Endodermal cell (in vitro differentiated cells): ENCODE results near the gene ATP6V1D. TPM values are rescaled to one million over a fixed set of nuclear protein-coding genes. Genes with fewer than 3 reads are reported as not detected.
"Not testable (repeated sequence)": the region's sequence is repeated elsewhere in the genome, so short reads cannot be mapped to it uniquely, and the experiment has no call there.

Source experiments
- DNase-seq: peaks from one replicate; pipeline ENCODE4 v3.0.0-alpha.2; 2017
- H3K27ac ChIP-seq: 2 replicates; pipeline ENCODE4 v1.5.1; 2013; ENCODE audit warnings: mild to moderate bottlenecking, low read depth, low read length, moderate library complexity
- H3K27me3 ChIP-seq: 2 replicates; pipeline ENCODE4 v1.6.1; 2013; ENCODE audit warnings: mild to moderate bottlenecking, low read length, moderate library complexity; ENCODE audit not compliant: insufficient read depth, control insufficient read depth, poor library complexity, severe bottlenecking
- H3K36me3 ChIP-seq: 2 replicates; pipeline ENCODE4 v1.7.0; 2013; ENCODE audit warnings: mild to moderate bottlenecking, low read length, moderate library complexity; ENCODE audit not compliant: control insufficient read depth, insufficient read depth
- H3K4me1 ChIP-seq: one replicate; pipeline ENCODE4 v1.7.0; 2013; ENCODE audit warnings: low read length; ENCODE audit not compliant: control insufficient read depth, insufficient read depth
- H3K4me3 ChIP-seq: 2 replicates; pipeline ENCODE4 v1.5.1; 2013; ENCODE audit warnings: mild to moderate bottlenecking, low read length, moderate library complexity
- H3K9ac ChIP-seq: 2 replicates; pipeline ENCODE4 v1.6.1; 2013; ENCODE audit warnings: mild to moderate bottlenecking, low read length, moderate library complexity; ENCODE audit not compliant: poor library complexity, severe bottlenecking; ENCODE audit errors: extremely low read depth
- H3K9me3 ChIP-seq: 2 replicates; pipeline ENCODE4 v1.6.1; 2013; ENCODE audit warnings: mild to moderate bottlenecking, low read length, moderate library complexity; ENCODE audit not compliant: control insufficient read depth
- H3K27ac Mint-ChIP-seq: 2 replicates; pipeline ENCODE4 v1.8.0; 2020; ENCODE audit warnings: mixed read lengths
- H3K27me3 Mint-ChIP-seq: 2 replicates; pipeline ENCODE4 v1.8.0; 2021; ENCODE audit warnings: mild to moderate bottlenecking, mixed read lengths; ENCODE audit not compliant: insufficient read depth
- H3K36me3 Mint-ChIP-seq: 2 replicates; pipeline ENCODE4 v1.8.0; 2020; ENCODE audit warnings: low read depth, mixed read lengths
- H3K4me1 Mint-ChIP-seq: 2 replicates; pipeline ENCODE4 v1.8.0; 2020; ENCODE audit warnings: mixed read lengths
- H3K4me3 Mint-ChIP-seq: 2 replicates; pipeline ENCODE4 v1.8.0; 2020; ENCODE audit warnings: mild to moderate bottlenecking, moderate library complexity, mixed read lengths
- H3K9me3 Mint-ChIP-seq: 2 replicates; pipeline ENCODE4 v1.8.0; 2020; ENCODE audit warnings: mild to moderate bottlenecking, mixed read lengths
- WGBS, 2 experiments: methylation state at CpG; one replicate each; pipeline versions ENCODE4 v1.1.5 to v1.1.7; 2013; ENCODE audit warnings: missing lambda C conversion rate in 2 of 2, mixed read lengths in 1 of 2; ENCODE audit not compliant: insufficient coverage in 1 of 2, insufficient read length in 1 of 2; 5-methylcytosine and 5-hydroxymethylcytosine counted together
- long read RNA-seq, 4 experiments: library from polyadenylated mRNA in 2 of 4; library from RNA in 1 of 4; library from capped mRNA in 1 of 4; stranded (forward) in 3 of 4; unstranded in 1 of 4; transcript quantifications; one replicate each; pipeline ENCODE4 v2.0.0, GENCODE V29; 2020 to 2021; ENCODE audit warnings: inconsistent platforms in 1 of 4
- polyA plus RNA-seq, 2 experiments: library from polyadenylated mRNA; stranded (reverse); fragments of 50-300 nt; gene quantifications; one replicate each; pipeline ENCODE4 v1.2.3, GENCODE V29; 2013
- total RNA-seq, 2 donors: library from RNA; stranded (reverse); fragmentation: NEBNext Ultra II Directional in 1 of 2; extraction: Animal tissue kit (Norgen Biotek cat#: 25700) in 1 of 2; gene quantifications; 2 replicates in 1 of 2; 3 replicates in 1 of 2; pipeline ENCODE4 v1.2.1, GENCODE V29; 2021
- TF ChIP-seq, protein P1 (sequence below): fragments of 200-600 bp; sonication (generic); conservative IDR thresholded peaks from 2 replicates; pipeline ENCODE4 v1.5.0; 2021; ENCODE audit warnings: antibody characterized with exemption, mild to moderate bottlenecking

The ATP6V1D gene
- 100 to 1,000 TPM in 1 of 2 donors, 10 to 100 TPM in 1; 82.2 to 108 TPM for total RNA-seq
- polyA plus RNA-seq (2013, experiment 1 of 2): 78.9 TPM
- polyA plus RNA-seq (2013, experiment 2 of 2): 75.6 TPM
- long read RNA-seq, experiment 1, transcript ATP6V1D-201 (9 exons, 1,845 nt): major isoform, 31 of 43 reads
- long read RNA-seq, experiment 1, partial matches to known transcripts: 3 of 43 reads
- long read RNA-seq, experiment 1, other reads (novel, unspliced or antisense): 8 of 43 reads
- long read RNA-seq, experiment 2, transcript ATP6V1D-201 (9 exons, 1,845 nt): major isoform, 80 of 102 reads
- long read RNA-seq, experiment 2, partial matches to known transcripts: 9 of 102 reads
- long read RNA-seq, experiment 2, other reads (novel, unspliced or antisense): 12 of 102 reads
- long read RNA-seq, experiment 3, transcript ATP6V1D-201 (9 exons, 1,845 nt): major isoform, 146 of 158 reads
- long read RNA-seq, experiment 3, partial matches to known transcripts: 6 of 158 reads
- long read RNA-seq, experiment 3, other reads (novel, unspliced or antisense): 2 of 158 reads
- long read RNA-seq, experiment 4, transcript ATP6V1D-201 (9 exons, 1,845 nt): major isoform, 321 of 332 reads
- long read RNA-seq, experiment 4, partial matches to known transcripts: 4 of 332 reads
- long read RNA-seq, experiment 4, other reads (novel, unspliced or antisense): 6 of 332 reads

DNA sequence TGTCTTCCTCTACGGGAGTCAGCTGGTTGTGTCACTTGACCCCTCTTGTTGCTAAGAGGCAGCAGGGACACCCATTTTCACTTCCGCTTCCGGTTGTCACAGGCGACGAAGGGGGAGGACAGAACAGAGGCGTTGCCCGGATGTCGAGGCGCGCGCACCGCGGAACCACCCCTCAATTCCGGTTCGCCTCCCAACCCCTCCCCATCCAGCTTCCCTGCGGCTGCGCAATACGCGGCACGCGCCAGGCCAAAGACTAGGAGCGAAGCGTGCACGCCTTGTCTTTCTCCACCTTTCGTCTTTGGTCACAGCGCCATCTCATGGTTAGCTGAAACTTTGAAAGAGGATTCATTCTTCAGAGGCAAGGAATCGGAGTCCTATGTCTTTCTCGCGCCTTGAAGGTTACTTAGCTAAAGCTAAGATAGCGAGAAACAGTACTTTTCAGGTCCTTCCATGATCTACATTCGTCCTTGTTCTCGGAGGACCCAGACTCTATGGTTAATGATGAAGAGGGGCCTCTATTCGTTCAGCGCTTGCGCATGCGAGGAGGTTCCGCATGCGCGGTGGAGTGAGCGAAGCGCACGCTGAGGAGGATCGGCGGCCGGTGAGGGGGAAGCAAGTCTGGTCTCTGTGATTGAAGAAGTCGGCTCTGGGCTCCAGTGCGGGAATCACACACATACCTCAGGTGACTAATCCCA is at the start of gene ATP6V1D, which contains the start of gene EIF2S1:
Gene ATP6V1D, minus strand, starts transcription at position 30 of the 695 bp plus-strand sequence. CDS start 106 bp downstream, outside the sequence.
Gene EIF2S1, plus strand, starts transcription at position 554 of the 695 bp plus-strand sequence. CDS start 4,440 bp downstream, outside the sequence.
- Mint-ChIP-seq H3K27ac (peak within 1 kb of the TSS; percentile 99), H3K4me3 (peak within 1 kb of the TSS; percentile 99), H3K9me3 (no peaks in the 10 kb centered on the region), H3K4me1 (peaks cover 33% of the 10 kb centered on the region), H3K36me3 (peaks cover 7% of the 10 kb centered on the region), H3K27me3 (no peaks in the 10 kb centered on the region)
- 0% methylated on average over 42 to 47 of the region's 47 CpGs for WGBS, 2 experiments
- TF ChIP-seq, protein P1, sequence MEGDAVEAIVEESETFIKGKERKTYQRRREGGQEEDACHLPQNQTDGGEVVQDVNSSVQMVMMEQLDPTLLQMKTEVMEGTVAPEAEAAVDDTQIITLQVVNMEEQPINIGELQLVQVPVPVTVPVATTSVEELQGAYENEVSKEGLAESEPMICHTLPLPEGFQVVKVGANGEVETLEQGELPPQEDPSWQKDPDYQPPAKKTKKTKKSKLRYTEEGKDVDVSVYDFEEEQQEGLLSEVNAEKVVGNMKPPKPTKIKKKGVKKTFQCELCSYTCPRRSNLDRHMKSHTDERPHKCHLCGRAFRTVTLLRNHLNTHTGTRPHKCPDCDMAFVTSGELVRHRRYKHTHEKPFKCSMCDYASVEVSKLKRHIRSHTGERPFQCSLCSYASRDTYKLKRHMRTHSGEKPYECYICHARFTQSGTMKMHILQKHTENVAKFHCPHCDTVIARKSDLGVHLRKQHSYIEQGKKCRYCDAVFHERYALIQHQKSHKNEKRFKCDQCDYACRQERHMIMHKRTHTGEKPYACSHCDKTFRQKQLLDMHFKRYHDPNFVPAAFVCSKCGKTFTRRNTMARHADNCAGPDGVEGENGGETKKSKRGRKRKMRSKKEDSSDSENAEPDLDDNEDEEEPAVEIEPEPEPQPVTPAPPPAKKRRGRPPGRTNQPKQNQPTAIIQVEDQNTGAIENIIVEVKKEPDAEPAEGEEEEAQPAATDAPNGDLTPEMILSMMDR: peak; percentile 100
- H3K9me3 ChIP-seq: no peaks in the 10 kb centered on the region
- H3K9ac ChIP-seq: peak within 1 kb of the TSS; percentile 92
- DNase-seq: peak; percentile 99
- H3K27me3 ChIP-seq: no peaks in the 10 kb centered on the region
- peak within 1 kb of the TSS; percentile 97 for H3K4me3 ChIP-seq
- H3K27ac ChIP-seq: peak within 1 kb of the TSS; percentile 80
- peaks cover 9% of the 10 kb centered on the region for H3K4me1 ChIP-seq
- peaks cover 19% of the 10 kb centered on the region for H3K36me3 ChIP-seq

DNA sequence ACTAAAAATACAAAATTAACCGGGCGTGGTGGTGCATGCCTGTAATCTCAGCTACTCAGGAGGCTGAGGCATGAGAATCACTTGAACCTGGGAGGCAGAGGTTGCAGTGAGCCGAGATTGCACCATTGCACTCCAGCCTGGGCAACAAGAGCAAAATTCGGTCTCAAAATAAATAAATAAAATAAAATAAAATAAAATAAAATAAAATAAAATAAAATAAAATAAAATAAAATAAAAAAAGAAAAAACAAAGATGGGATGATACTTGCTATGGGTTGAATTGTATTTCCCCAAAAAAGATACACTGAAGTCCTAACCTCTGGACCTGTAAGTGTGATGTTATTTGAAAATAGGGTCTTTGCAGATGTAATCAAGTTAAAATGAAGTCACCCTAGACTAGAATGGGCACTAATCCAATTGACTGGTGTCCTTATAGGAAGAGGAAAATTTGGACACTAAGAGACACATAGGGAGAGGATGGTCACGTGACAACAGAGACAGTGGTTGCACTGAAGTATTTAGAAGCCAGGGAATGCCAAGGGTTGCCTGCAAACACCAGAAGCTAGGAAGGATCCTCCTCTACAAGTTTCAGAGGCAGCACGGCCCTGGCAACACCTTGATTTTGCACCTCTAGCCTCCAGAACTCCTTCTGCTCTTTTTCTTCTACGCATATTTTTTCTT is 48.7 kb upstream of the ATP6V1D start:
- peaks cover 14% of the 10 kb centered on the region for H3K27me3 Mint-ChIP-seq
- not testable (repeated sequence) for H3K9ac ChIP-seq, H3K27ac ChIP-seq, H3K27ac Mint-ChIP-seq, H3K4me1 Mint-ChIP-seq, H3K36me3 ChIP-seq, H3K9me3 Mint-ChIP-seq, H3K27me3 ChIP-seq, DNase-seq, H3K36me3 Mint-ChIP-seq, H3K4me3 ChIP-seq, H3K4me1 ChIP-seq, H3K9me3 ChIP-seq, H3K4me3 Mint-ChIP-seq
- WGBS, 2 experiments: 90 to 95% methylated on average over 5 to 6 of the region's 7 CpGs

DNA sequence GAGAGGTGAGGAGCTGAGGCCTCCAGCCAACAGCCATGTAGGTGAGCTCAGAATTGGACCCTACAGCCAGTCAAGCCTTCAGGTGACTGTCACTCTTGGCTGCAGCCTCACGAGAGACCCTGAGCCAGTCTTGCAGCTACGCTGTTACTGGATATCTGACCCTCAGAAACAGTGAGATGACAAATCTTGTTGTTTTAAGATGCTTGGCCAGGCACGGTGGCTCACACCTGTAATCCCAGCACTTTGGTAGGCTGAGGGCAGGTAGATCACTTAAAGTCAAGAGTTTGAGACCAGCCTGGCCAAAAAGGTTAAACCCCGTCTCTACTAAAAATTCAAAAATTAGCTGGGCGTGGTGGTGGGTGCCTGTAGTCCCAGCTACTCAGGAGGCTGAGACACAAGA is 46.2 kb upstream of the ATP6V1D start:
- Mint-ChIP-seq H3K27ac (no peak overlapping the region), H3K27me3 (peaks cover under 1% of the 10 kb centered on the region), H3K4me1 (peaks cover 4% of the 10 kb centered on the region), H3K36me3 (no peaks in the 10 kb centered on the region), H3K4me3 (no peak overlapping the region), H3K9me3 (peaks cover 2% of the 10 kb centered on the region)
- peak; percentile 26 for DNase-seq
- Histone ChIP-seq H3K27ac (no peak overlapping the region), H3K27me3 (no peaks in the 10 kb centered on the region), H3K9ac (no peak overlapping the region), H3K36me3 (no peaks in the 10 kb centered on the region), H3K9me3 (no peaks in the 10 kb centered on the region), H3K4me3 (no peak overlapping the region), H3K4me1 (no peaks in the 10 kb centered on the region)
- TF ChIP-seq, protein P1: no peak
- WGBS, 2 experiments: 83 to 97% methylated on average over 5 of the region's 5 CpGs
